ENCODE data around the gene CD82.

GRCh38 chr11:44654057-44654456, 88.6 kb downstream of the CD82 start:
- no peak for TF ChIP-seq ZFP3 (CRISPR knock-in tag; IDR thresholded peaks at IDR 0.05)
- TF ChIP-seq, protein P1, sequence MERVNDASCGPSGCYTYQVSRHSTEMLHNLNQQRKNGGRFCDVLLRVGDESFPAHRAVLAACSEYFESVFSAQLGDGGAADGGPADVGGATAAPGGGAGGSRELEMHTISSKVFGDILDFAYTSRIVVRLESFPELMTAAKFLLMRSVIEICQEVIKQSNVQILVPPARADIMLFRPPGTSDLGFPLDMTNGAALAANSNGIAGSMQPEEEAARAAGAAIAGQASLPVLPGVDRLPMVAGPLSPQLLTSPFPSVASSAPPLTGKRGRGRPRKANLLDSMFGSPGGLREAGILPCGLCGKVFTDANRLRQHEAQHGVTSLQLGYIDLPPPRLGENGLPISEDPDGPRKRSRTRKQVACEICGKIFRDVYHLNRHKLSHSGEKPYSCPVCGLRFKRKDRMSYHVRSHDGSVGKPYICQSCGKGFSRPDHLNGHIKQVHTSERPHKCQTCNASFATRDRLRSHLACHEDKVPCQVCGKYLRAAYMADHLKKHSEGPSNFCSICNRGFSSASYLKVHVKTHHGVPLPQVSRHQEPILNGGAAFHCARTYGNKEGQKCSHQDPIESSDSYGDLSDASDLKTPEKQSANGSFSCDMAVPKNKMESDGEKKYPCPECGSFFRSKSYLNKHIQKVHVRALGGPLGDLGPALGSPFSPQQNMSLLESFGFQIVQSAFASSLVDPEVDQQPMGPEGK (CRISPR knock-in tag; IDR thresholded peaks at IDR 0.05; ENCODE audit: borderline replicate concordance): no peak
- no peak for TF ChIP-seq ZNF70 (CRISPR knock-in tag; IDR thresholded peaks at IDR 0.05)
- no peak for TF ChIP-seq ARNTL (CRISPR knock-in tag; IDR thresholded peaks at IDR 0.05; ENCODE audit: borderline replicate concordance, low read depth)
- TF ChIP-seq, protein P2, sequence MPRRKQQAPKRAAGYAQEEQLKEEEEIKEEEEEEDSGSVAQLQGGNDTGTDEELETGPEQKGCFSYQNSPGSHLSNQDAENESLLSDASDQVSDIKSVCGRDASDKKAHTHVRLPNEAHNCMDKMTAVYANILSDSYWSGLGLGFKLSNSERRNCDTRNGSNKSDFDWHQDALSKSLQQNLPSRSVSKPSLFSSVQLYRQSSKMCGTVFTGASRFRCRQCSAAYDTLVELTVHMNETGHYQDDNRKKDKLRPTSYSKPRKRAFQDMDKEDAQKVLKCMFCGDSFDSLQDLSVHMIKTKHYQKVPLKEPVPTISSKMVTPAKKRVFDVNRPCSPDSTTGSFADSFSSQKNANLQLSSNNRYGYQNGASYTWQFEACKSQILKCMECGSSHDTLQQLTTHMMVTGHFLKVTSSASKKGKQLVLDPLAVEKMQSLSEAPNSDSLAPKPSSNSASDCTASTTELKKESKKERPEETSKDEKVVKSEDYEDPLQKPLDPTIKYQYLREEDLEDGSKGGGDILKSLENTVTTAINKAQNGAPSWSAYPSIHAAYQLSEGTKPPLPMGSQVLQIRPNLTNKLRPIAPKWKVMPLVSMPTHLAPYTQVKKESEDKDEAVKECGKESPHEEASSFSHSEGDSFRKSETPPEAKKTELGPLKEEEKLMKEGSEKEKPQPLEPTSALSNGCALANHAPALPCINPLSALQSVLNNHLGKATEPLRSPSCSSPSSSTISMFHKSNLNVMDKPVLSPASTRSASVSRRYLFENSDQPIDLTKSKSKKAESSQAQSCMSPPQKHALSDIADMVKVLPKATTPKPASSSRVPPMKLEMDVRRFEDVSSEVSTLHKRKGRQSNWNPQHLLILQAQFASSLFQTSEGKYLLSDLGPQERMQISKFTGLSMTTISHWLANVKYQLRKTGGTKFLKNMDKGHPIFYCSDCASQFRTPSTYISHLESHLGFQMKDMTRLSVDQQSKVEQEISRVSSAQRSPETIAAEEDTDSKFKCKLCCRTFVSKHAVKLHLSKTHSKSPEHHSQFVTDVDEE (CRISPR knock-in tag; IDR thresholded peaks at IDR 0.05): no peak
- no peak for TF ChIP-seq BACH2 (CRISPR knock-in tag; IDR thresholded peaks at IDR 0.05; ENCODE audit: borderline replicate concordance)
- no peak for TF ChIP-seq RARB (CRISPR knock-in tag; IDR thresholded peaks at IDR 0.05)
- no peak for TF ChIP-seq ZFP30 (CRISPR knock-in tag; IDR thresholded peaks at IDR 0.05)
- TF ChIP-seq ZC3H10 (CRISPR knock-in tag; IDR thresholded peaks at IDR 0.05): no peak
- no peak for TF ChIP-seq ISL1 (CRISPR knock-in tag; IDR thresholded peaks at IDR 0.05)
- no peak for TF ChIP-seq CREB5 (CRISPR knock-in tag; IDR thresholded peaks at IDR 0.05; ENCODE audit: low read depth)

Data from SK-N-SH treated with all-trans-retinoic acid at 6 μM for 48 hours (cell line).